H9 (cell line): ENCODE data around the gene CCSER1. TPM values are rescaled to one million over a fixed set of nuclear protein-coding genes. Genes with fewer than 3 reads are reported as not detected.

Experiments used
- DNase-seq: peaks from one replicate; pipeline ENCODE4 v3.0.0-alpha.2; 2017
- H2AFZ ChIP-seq: one replicate; pipeline ENCODE4 v1.6.1; 2013; ENCODE audit warnings: mild to moderate bottlenecking, low read length, control low read depth, moderate library complexity
- H2AK5ac ChIP-seq: 2 replicates; pipeline ENCODE4 v1.6.1; 2013; ENCODE audit warnings: low read length, control low read depth, mixed read lengths; ENCODE audit not compliant: insufficient read length
- H2BK120ac ChIP-seq: one replicate; pipeline ENCODE4 v1.6.1; 2013; ENCODE audit warnings: low read depth, mild to moderate bottlenecking, low read length, control low read depth, inconsistent platforms; ENCODE audit not compliant: poor library complexity, severe bottlenecking
- H2BK12ac ChIP-seq: 2 replicates; pipeline ENCODE4 v1.6.1; 2013; ENCODE audit warnings: low read length, control low read depth, mixed read lengths, low read depth; ENCODE audit not compliant: insufficient read length
- H2BK15ac ChIP-seq: 2 replicates; pipeline ENCODE4 v1.6.1; 2013; ENCODE audit warnings: low read depth, low read length, control low read depth
- H2BK20ac ChIP-seq: one replicate; pipeline ENCODE4 v1.6.1; 2013; ENCODE audit warnings: low read depth, mild to moderate bottlenecking, low read length, control low read depth, inconsistent platforms; ENCODE audit not compliant: poor library complexity, severe bottlenecking
- H2BK5ac ChIP-seq: 2 replicates; pipeline ENCODE4 v1.6.1; 2013; ENCODE audit warnings: low read length, control low read depth, mixed read lengths; ENCODE audit not compliant: insufficient read length
- H3K14ac ChIP-seq: 2 replicates; pipeline ENCODE4 v1.6.1; 2013; ENCODE audit warnings: low read length, control low read depth; ENCODE audit not compliant: insufficient read depth
- H3K18ac ChIP-seq: 2 replicates; pipeline ENCODE4 v1.6.1; 2013; ENCODE audit warnings: low read depth, mild to moderate bottlenecking, mixed read lengths, low read length, control low read depth; ENCODE audit not compliant: insufficient read length
- H3K23ac ChIP-seq: 2 replicates; pipeline ENCODE4 v1.6.1; 2013; ENCODE audit warnings: low read length, control low read depth, mixed read lengths, low read depth; ENCODE audit not compliant: insufficient read length
- H3K23me2 ChIP-seq: 2 replicates; pipeline ENCODE4 v1.6.1; 2013; ENCODE audit warnings: low read depth, mild to moderate bottlenecking, mixed read lengths, low read length, control low read depth; ENCODE audit not compliant: insufficient read length, poor library complexity, severe bottlenecking
- H3K27ac ChIP-seq: 2 replicates; pipeline ENCODE4 v1.5.1; 2013; ENCODE audit warnings: low read length, control low read depth, mixed read lengths, low read depth; ENCODE audit not compliant: insufficient read length
- H3K27me3 ChIP-seq: 2 replicates; pipeline ENCODE4 v1.6.1; 2013; ENCODE audit warnings: low read length, control low read depth, inconsistent platforms; ENCODE audit not compliant: insufficient read depth
- H3K4ac ChIP-seq: 2 replicates; pipeline ENCODE4 v1.6.1; 2013; ENCODE audit warnings: low read depth, mild to moderate bottlenecking, control low read depth, inconsistent platforms, low read length, moderate library complexity
- H3K4me1 ChIP-seq: 2 replicates; pipeline ENCODE4 v1.6.1; 2013; ENCODE audit warnings: low read length, control low read depth, inconsistent platforms; ENCODE audit not compliant: insufficient read depth
- H3K4me2 ChIP-seq: 2 replicates; pipeline ENCODE4 v1.6.1; 2013; ENCODE audit warnings: low read length, control low read depth, mixed read lengths; ENCODE audit not compliant: insufficient read length, insufficient read depth
- H3K56ac ChIP-seq: 2 replicates; pipeline ENCODE4 v1.6.1; 2013; ENCODE audit warnings: low read depth, mild to moderate bottlenecking, mixed read lengths, low read length, control low read depth; ENCODE audit not compliant: insufficient read length
- H3K79me1 ChIP-seq: 2 replicates; pipeline ENCODE4 v1.6.1; 2013; ENCODE audit warnings: low read depth, mild to moderate bottlenecking, moderate library complexity, low read length, control low read depth, inconsistent platforms; ENCODE audit not compliant: insufficient read depth, poor library complexity, severe bottlenecking
- H3K79me2 ChIP-seq: 2 replicates; pipeline ENCODE4 v1.6.1; 2013; ENCODE audit warnings: low read length, control low read depth, inconsistent platforms; ENCODE audit not compliant: insufficient read depth
- H3K9ac ChIP-seq: 2 replicates; pipeline ENCODE4 v1.6.1; 2013; ENCODE audit warnings: low read length, control low read depth, mixed read lengths; ENCODE audit not compliant: insufficient read length; ENCODE audit errors: extremely low read depth
- H3K9me3 ChIP-seq: one replicate; pipeline ENCODE4 v1.6.1; 2013; ENCODE audit warnings: low read depth, low read length, inconsistent platforms; ENCODE audit not compliant: control insufficient read depth
- H3T11ph ChIP-seq: one replicate; pipeline ENCODE4 v1.6.1; 2013; ENCODE audit warnings: mild to moderate bottlenecking, low read length, control low read depth, inconsistent platforms
- H4K20me1 ChIP-seq: one replicate; pipeline ENCODE4 v1.6.1; 2013; ENCODE audit not compliant: control insufficient read depth, insufficient read length, insufficient read depth
- H4K5ac ChIP-seq: 2 replicates; pipeline ENCODE4 v1.6.1; 2013; ENCODE audit warnings: low read depth, mild to moderate bottlenecking, mixed read lengths, low read length, control low read depth; ENCODE audit not compliant: insufficient read length
- H4K8ac ChIP-seq: replicated peaks from 2 replicates; pipeline ENCODE4 v1.6.1; 2013; ENCODE audit warnings: low read length, control low read depth, mixed read lengths, low read depth; ENCODE audit not compliant: insufficient read length
- H4K91ac ChIP-seq: 2 replicates; pipeline ENCODE4 v1.6.1; 2013; ENCODE audit warnings: low read depth, mild to moderate bottlenecking, moderate library complexity, mixed read lengths, low read length, control low read depth; ENCODE audit not compliant: insufficient read length
- H3K27ac Mint-ChIP-seq, 3 experiments: 2 replicates in 2 of 3; 3 replicates in 1 of 3; pipeline ENCODE4 v1.8.0; 2020 to 2021; ENCODE audit warnings: mixed read lengths in 3 of 3, mild to moderate bottlenecking in 1 of 3, moderate library complexity in 1 of 3
- H3K27me3 Mint-ChIP-seq: 2 replicates; pipeline ENCODE4 v1.8.0; 2021; ENCODE audit warnings: low read depth, mild to moderate bottlenecking, moderate library complexity, mixed read lengths
- H3K36me3 Mint-ChIP-seq, 3 experiments: 2 replicates in 2 of 3; 3 replicates in 1 of 3; pipeline ENCODE4 v1.8.0; 2020 to 2021; ENCODE audit warnings: low read depth in 3 of 3, mixed read lengths in 3 of 3; ENCODE audit not compliant: insufficient read depth in 1 of 3
- H3K4me1 Mint-ChIP-seq, 2 experiments: 2 replicates each; pipeline ENCODE4 v1.8.0; 2020; ENCODE audit warnings: mixed read lengths in 2 of 2
- H3K4me3 Mint-ChIP-seq, 2 experiments: 2 replicates in 1 of 2; 3 replicates in 1 of 2; pipeline ENCODE4 v1.8.0; 2020 to 2021; ENCODE audit warnings: mild to moderate bottlenecking in 2 of 2, mixed read lengths in 2 of 2, moderate library complexity in 1 of 2
- H3K9me3 Mint-ChIP-seq, 2 experiments: 2 replicates in 1 of 2; 3 replicates in 1 of 2; pipeline ENCODE4 v1.8.0; 2020; ENCODE audit warnings: mild to moderate bottlenecking in 2 of 2, mixed read lengths in 2 of 2, moderate library complexity in 1 of 2
- CTCF ChIP-seq: fragments of 200-600 bp; sonication (generic); conservative IDR thresholded peaks from 3 replicates; pipeline ENCODE4 v1.8.0; 2021; ENCODE audit warnings: antibody characterized with exemption, mild to moderate bottlenecking
- WGBS: extraction: QIAGEN DNeasy Blood & Tissue Kit; methylation state at CpG from one replicate; pipeline ENCODE4 v1.1.7; 2013; ENCODE audit warnings: missing lambda C conversion rate, low lambda C conversion rate, mixed read lengths; ENCODE audit not compliant: insufficient read length; ENCODE audit errors: extremely low coverage; 5-methylcytosine and 5-hydroxymethylcytosine counted together
- total RNA-seq: library from RNA; stranded (reverse); gene quantifications from 2 replicates; pipeline ENCODE4 v1.2.1, GENCODE V29; 2021

CCSER1 gene
- total RNA-seq, 1 experiment from 2014 or later: 0.37 TPM

DNA sequence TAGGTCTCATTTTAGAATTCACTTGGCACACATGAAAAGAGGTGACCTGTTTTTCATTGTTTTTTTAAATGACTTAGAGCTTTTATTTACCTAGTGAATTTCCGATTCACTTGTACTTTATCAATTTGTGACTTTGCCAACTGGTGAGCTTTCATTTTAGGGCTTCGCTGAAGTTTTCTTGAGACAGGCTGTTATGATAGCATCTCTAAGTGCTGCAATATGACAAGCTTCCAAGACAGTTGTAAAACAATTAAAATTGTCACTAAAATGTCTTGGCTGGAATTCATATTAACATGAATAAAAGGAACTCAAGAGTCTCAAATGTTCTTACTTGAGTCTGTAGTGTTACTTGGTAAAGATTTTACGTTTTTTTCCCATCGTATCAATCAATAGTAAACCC lies 1344.9 kb downstream of the CCSER1 start:
- no peaks in the 10 kb centered on the region for H4K20me1 ChIP-seq
- H3K56ac ChIP-seq: no peak overlapping the region
- no peak overlapping the region for H3T11ph ChIP-seq
- H3K27ac ChIP-seq: no peak overlapping the region
- no peak overlapping the region for H2BK12ac ChIP-seq
- H2AFZ ChIP-seq: no peak overlapping the region
- H3K9ac ChIP-seq: no peak overlapping the region
- H3K23ac ChIP-seq: no peak overlapping the region
- no peak overlapping the region for H3K4me2 ChIP-seq
- H3K79me1 ChIP-seq: no peaks in the 10 kb centered on the region
- no peak overlapping the region for H4K8ac ChIP-seq
- H3K79me2 ChIP-seq: no peaks in the 10 kb centered on the region
- TF ChIP-seq CTCF: no peak
- no peaks in the 10 kb centered on the region for H3K27me3 ChIP-seq
- Mint-ChIP-seq H3K27me3 (no peaks in the 10 kb centered on the region), H3K4me3 (no peak overlapping the region), H3K36me3 (peaks cover 0 to 5% (median 0%) of the 10 kb centered on the region in 3 experiments; a peak in 1 of 7 replicates), H3K4me1 (no peaks in the 10 kb centered on the region), H3K27ac (no peak overlapping the region), H3K9me3 (peaks cover 2 to 7% of the 10 kb centered on the region in 2 experiments; a peak in 3 of 5 replicates)
- no peak overlapping the region for H2AK5ac ChIP-seq
- DNase-seq: no peak
- H3K9me3 ChIP-seq: no peaks in the 10 kb centered on the region
- H2BK120ac ChIP-seq: no peak overlapping the region
- H2BK20ac ChIP-seq: no peak overlapping the region
- no peak overlapping the region for H4K91ac ChIP-seq
- H4K5ac ChIP-seq: no peak overlapping the region
- no peak overlapping the region for H2BK5ac ChIP-seq
- H3K4ac ChIP-seq: no peak overlapping the region
- no peak overlapping the region for H3K18ac ChIP-seq
- no peaks in the 10 kb centered on the region for H3K23me2 ChIP-seq
- no CpG with 5 or more reads among the region's 4 CpGs for WGBS
- no peak overlapping the region for H3K14ac ChIP-seq
- no peak overlapping the region for H2BK15ac ChIP-seq
- H3K4me1 ChIP-seq: no peaks in the 10 kb centered on the region
